ENCODE data around the gene COQ10A.
A peak's percentile ranks its signal among the peaks of the same experiment; 100 is the strongest.

DNA sequence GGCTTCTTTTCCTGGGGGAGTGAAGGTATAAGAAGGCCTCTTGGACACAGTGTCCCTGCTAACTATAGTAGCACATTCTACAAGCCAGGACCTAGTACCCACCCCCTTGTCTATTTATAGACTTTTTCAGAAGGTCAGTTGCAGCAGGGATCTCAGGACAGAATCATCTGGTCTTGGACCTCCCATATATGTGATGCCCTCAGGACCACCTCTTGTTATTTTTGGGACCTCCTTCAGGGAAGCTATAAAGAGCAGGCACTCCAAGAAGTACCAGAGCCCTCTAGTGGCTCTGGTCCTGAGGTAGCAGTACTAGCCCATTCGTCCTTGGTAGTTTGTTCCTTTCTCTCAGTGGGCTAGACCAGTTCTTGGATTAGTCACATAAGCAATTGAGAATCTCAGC lies 4.3 kb downstream of the COQ10A start:
- no peak for TF ChIP-seq POLR2A (IDR thresholded peaks at IDR 0.05)
- TF ChIP-seq, protein P1, sequence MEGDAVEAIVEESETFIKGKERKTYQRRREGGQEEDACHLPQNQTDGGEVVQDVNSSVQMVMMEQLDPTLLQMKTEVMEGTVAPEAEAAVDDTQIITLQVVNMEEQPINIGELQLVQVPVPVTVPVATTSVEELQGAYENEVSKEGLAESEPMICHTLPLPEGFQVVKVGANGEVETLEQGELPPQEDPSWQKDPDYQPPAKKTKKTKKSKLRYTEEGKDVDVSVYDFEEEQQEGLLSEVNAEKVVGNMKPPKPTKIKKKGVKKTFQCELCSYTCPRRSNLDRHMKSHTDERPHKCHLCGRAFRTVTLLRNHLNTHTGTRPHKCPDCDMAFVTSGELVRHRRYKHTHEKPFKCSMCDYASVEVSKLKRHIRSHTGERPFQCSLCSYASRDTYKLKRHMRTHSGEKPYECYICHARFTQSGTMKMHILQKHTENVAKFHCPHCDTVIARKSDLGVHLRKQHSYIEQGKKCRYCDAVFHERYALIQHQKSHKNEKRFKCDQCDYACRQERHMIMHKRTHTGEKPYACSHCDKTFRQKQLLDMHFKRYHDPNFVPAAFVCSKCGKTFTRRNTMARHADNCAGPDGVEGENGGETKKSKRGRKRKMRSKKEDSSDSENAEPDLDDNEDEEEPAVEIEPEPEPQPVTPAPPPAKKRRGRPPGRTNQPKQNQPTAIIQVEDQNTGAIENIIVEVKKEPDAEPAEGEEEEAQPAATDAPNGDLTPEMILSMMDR (IDR thresholded peaks at IDR 0.05): peak in 2 of 3 experiments; percentile 21 to 22

Data from testis (tissue), 2 donors.